Measurements from ENCODE around the gene RORC. TPM values are rescaled to one million over a fixed set of nuclear protein-coding genes. Genes with fewer than 3 reads are reported as not detected.

The RORC gene
- polyA plus RNA-seq, 3 donors = 0.03 TPM; not detected in 2

GRCh38 chr1:151849871-151850270, 18.3 kb upstream of the RORC start:
- H3K4me1 Mint-ChIP-seq = peaks cover 9% of the 10 kb centered on the region
- Histone ChIP-seq H3K9ac (ENCODE audit: insufficient read depth, low read length, poor library complexity, severe bottlenecking) (no peak overlapping the region), H3K36me3 (replicated peaks in 1 of 2; ENCODE audit: control insufficient read depth in 1 of 2, insufficient read depth in 2 of 2, low read length in 2 of 2) (no peaks in the 10 kb centered on the region), H2AFZ (ENCODE audit: insufficient read depth, low read depth, low read length, poor library complexity, severe bottlenecking) (no peak overlapping the region), H4K20me1 (ENCODE audit: insufficient read depth, low read length) (no peaks in the 10 kb centered on the region), H3K79me2 (ENCODE audit: insufficient read depth, low read length) (no peaks in the 10 kb centered on the region), H3K4me2 (replicated peaks; ENCODE audit: extremely low read depth, low read length, poor library complexity, severe bottlenecking) (no peak overlapping the region), H3K4me1 (ENCODE audit: control insufficient read depth in 1 of 2, insufficient read depth in 2 of 2, low read length in 2 of 2) (no peaks in the 10 kb centered on the region), H3K27me3 (ENCODE audit: control insufficient read depth in 2 of 2, insufficient read depth in 2 of 2, low read length in 2 of 2) (peaks cover 4 to 35% of the 10 kb centered on the region in 2 donors), H3K9me3 (replicated peaks in 1 of 2; ENCODE audit: control insufficient read depth in 1 of 2, insufficient read depth in 1 of 2, low read length in 2 of 2) (no peaks in the 10 kb centered on the region), H3K27ac (ENCODE audit: low read depth in 1 of 2, low read length in 2 of 2) (no peak overlapping the region), H3K4me3 (replicated peaks in 1 of 3; ENCODE audit: low read depth in 2 of 3, low read length in 3 of 3) (no peak overlapping the region)
- DNase-seq = no peak
- H3K27me3 Mint-ChIP-seq (ENCODE audit: low read depth in 3 of 3) = peaks cover 24 to 39% (median 36%) of the 10 kb centered on the region in 3 donors
- intact Hi-C loops (cut with micrococcal nuclease) = no loop called here
- H3K27ac Mint-ChIP-seq = no peak overlapping the region
- no peaks in the 10 kb centered on the region for H3K9me3 Mint-ChIP-seq
- no peak overlapping the region for H3K4me3 Mint-ChIP-seq
- no peaks in the 10 kb centered on the region for H3K36me3 Mint-ChIP-seq
- TF ChIP-seq, protein P1, sequence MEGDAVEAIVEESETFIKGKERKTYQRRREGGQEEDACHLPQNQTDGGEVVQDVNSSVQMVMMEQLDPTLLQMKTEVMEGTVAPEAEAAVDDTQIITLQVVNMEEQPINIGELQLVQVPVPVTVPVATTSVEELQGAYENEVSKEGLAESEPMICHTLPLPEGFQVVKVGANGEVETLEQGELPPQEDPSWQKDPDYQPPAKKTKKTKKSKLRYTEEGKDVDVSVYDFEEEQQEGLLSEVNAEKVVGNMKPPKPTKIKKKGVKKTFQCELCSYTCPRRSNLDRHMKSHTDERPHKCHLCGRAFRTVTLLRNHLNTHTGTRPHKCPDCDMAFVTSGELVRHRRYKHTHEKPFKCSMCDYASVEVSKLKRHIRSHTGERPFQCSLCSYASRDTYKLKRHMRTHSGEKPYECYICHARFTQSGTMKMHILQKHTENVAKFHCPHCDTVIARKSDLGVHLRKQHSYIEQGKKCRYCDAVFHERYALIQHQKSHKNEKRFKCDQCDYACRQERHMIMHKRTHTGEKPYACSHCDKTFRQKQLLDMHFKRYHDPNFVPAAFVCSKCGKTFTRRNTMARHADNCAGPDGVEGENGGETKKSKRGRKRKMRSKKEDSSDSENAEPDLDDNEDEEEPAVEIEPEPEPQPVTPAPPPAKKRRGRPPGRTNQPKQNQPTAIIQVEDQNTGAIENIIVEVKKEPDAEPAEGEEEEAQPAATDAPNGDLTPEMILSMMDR (IDR thresholded peaks at IDR 0.05) = no peak

DNA sequence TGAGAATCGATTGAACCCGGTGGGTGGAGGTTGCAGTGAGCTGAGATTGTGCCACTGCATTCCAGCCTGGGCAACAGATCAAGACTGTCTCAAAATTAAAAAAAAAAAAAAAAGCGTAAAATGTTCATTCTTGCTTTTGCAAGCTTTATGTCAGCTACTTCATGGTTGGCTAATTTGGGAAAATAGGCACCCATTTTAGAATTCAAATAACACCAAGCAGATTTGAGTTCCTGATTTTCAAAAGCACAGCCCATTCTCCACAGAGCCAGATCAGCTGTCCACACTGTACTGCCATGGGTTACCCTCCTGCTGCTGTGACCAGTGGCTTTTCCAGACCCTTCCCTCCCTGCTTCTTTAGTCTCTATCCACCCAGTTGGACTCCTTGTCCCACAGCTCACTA, 17.5 kb upstream of the RORC start:
- no peak overlapping the region for H3K27ac ChIP-seq (ENCODE audit: low read depth in 1 of 2, low read length in 2 of 2)
- no peaks in the 10 kb centered on the region for H3K9me3 ChIP-seq (replicated peaks in 1 of 2; ENCODE audit: control insufficient read depth in 1 of 2, insufficient read depth in 1 of 2, low read length in 2 of 2)
- H2AFZ ChIP-seq (ENCODE audit: insufficient read depth, low read depth, low read length, poor library complexity, severe bottlenecking) = no peak overlapping the region
- Mint-ChIP-seq H3K4me3 (peak overlapping the region in 1 of 2 donors; percentile 71), H3K36me3 (no peaks in the 10 kb centered on the region), H3K27ac (no peak overlapping the region), H3K27me3 (ENCODE audit: low read depth in 3 of 3) (peaks cover 27 to 44% (median 38%) of the 10 kb centered on the region in 3 donors), H3K4me1 (peaks cover 9% of the 10 kb centered on the region), H3K9me3 (no peaks in the 10 kb centered on the region)
- H3K36me3 ChIP-seq (replicated peaks in 1 of 2; ENCODE audit: control insufficient read depth in 1 of 2, insufficient read depth in 2 of 2, low read length in 2 of 2) = no peaks in the 10 kb centered on the region
- H3K4me2 ChIP-seq (replicated peaks; ENCODE audit: extremely low read depth, low read length, poor library complexity, severe bottlenecking) = no peak overlapping the region
- TF ChIP-seq, protein P1 (IDR thresholded peaks at IDR 0.05) = no peak
- no peak overlapping the region for H3K9ac ChIP-seq (ENCODE audit: insufficient read depth, low read length, poor library complexity, severe bottlenecking)
- H3K4me3 ChIP-seq (replicated peaks in 1 of 3; ENCODE audit: low read depth in 2 of 3, low read length in 3 of 3) = no peak overlapping the region
- H3K4me1 ChIP-seq (ENCODE audit: control insufficient read depth in 1 of 2, insufficient read depth in 2 of 2, low read length in 2 of 2) = no peaks in the 10 kb centered on the region
- intact Hi-C loops (cut with micrococcal nuclease) = no loop called here
- WGBS (ENCODE audit: insufficient coverage) = 93% methylated on average over 2 of the region's 3 CpGs
- DNase-seq = no peak
- no peaks in the 10 kb centered on the region for H3K79me2 ChIP-seq (ENCODE audit: insufficient read depth, low read length)
- H4K20me1 ChIP-seq (ENCODE audit: insufficient read depth, low read length) = no peaks in the 10 kb centered on the region
- peaks cover 8 to 43% of the 10 kb centered on the region in 2 donors for H3K27me3 ChIP-seq (ENCODE audit: control insufficient read depth in 2 of 2, insufficient read depth in 2 of 2, low read length in 2 of 2)
